AG04449 (cell line): ENCODE results near the gene TOM1L2.

Source experiments
- CTCF ChIA-PET: fragments of 350-600 bp; formaldehyde crosslinking; extraction: SDS; loops from one replicate; lab custom pipeline; 2021; ENCODE audit warnings: antibody characterized with exemption; lab: Yijun Ruan, JAX
- POLR2A ChIA-PET: fragments of 400-600, 350-600 bp; formaldehyde crosslinking; extraction: SDS; loops from one replicate; lab custom pipeline; 2020; ENCODE audit warnings: antibody characterized with exemption, inconsistent platforms; lab: Yijun Ruan, JAX
- DNase-seq: peaks from one replicate; pipeline ENCODE4 v3.0.0-alpha.2; 2010; ENCODE audit warnings: low read depth, low spot score
- H3K4me3 ChIP-seq: 2 replicates; pipeline ENCODE4 v1.5.1; 2011; ENCODE audit warnings: low read depth, mild to moderate bottlenecking, control low read depth, low read length
- CTCF ChIP-seq: IDR thresholded peaks from one replicate; pipeline ENCODE4 v1.5.1; 2011; ENCODE audit warnings: mild to moderate bottlenecking, moderate library complexity, low read length, control low read depth, inconsistent platforms; ENCODE audit not compliant: insufficient read depth; ENCODE audit errors: missing control alignments

The TOM1L2 gene

GRCh38 chr17:17822189-17822588 lies 150.0 kb downstream of the TOM1L2 start:
- H3K4me3 ChIP-seq = no peak overlapping the region
- CTCF ChIA-PET = interaction anchor here (1.0 to 3.6 kb wide), 4 partner anchors 10 to 325 kb away, joined by 3 to 37 read pairs (median 3); no protein-coding TSS in a partner anchor
- DNase-seq = no peak
- TF ChIP-seq CTCF = no peak
- POLR2A ChIA-PET = no interaction called here

- ChIA-PET POLR2A (interaction anchor here (1.6 kb wide), 1 partner anchor 15 kb away, joined by 4 read pairs; the partner anchor contains the start of gene SREBF1), CTCF (interaction anchor here (0.5 to 3.6 kb wide), 9 partner anchors 8 to 193 kb away, joined by 3 to 37 read pairs (median 3); partner anchors contain the start of gene RAI1)
- no peak overlapping the region for H3K4me3 ChIP-seq
- DNase-seq = no peak
- TF ChIP-seq CTCF = no peak
These were observed 151.6 kb downstream of the TOM1L2 start for GRCh38 chr17:17820463-17821158.

- ChIA-PET CTCF (interaction anchor here (0.9 to 3.6 kb wide), 6 partner anchors 8 to 139 kb away, joined by 3 to 37 read pairs (median 4); partner anchors contain the start of gene RAI1), POLR2A (interaction anchor here (1.6 kb wide), 1 partner anchor 16 kb away, joined by 4 read pairs; the partner anchor contains the start of gene SREBF1)
- no peak overlapping the region for H3K4me3 ChIP-seq
- TF ChIP-seq CTCF = no peak
- DNase-seq = no peak
These were observed 152.2 kb downstream of the TOM1L2 start for GRCh38 chr17:17820046-17820445.

GRCh38 chr17:17819561-17819995 lies 152.6 kb downstream of the TOM1L2 start:
- peak; percentile 42 for DNase-seq
- ChIA-PET POLR2A (no interaction called here), CTCF (interaction anchor here (1.0 to 3.6 kb wide), 4 partner anchors 7 to 139 kb away, joined by 4 to 37 read pairs (median 5); partner anchors contain the start of gene RAI1)
- no peak for TF ChIP-seq CTCF
- H3K4me3 ChIP-seq = no peak overlapping the region

GRCh38 chr17:17819111-17819510 lies 153.1 kb downstream of the TOM1L2 start:
- H3K4me3 ChIP-seq = no peak overlapping the region
- ChIA-PET POLR2A (no interaction called here), CTCF (interaction anchor here (1.7 to 1.8 kb wide), 2 partner anchors 100 to 138 kb away, joined by 5 read pairs; partner anchors contain the start of gene RAI1)
- no peak for TF ChIP-seq CTCF
- DNase-seq = no peak

- TF ChIP-seq CTCF = no peak
- ChIA-PET POLR2A (no interaction called here), CTCF (interaction anchor here (1.1 kb wide), 1 partner anchor 70 kb away, joined by 3 read pairs; no protein-coding TSS in a partner anchor)
- no peak overlapping the region for H3K4me3 ChIP-seq
- no peak for DNase-seq
These were observed 154.1 kb downstream of the TOM1L2 start for GRCh38 chr17:17818088-17818526.
